Aorta (tissue), 5 donors: ENCODE measurements around the gene DCHS1. TPM values are rescaled to one million over a fixed set of nuclear protein-coding genes. Genes with fewer than 3 reads are reported as not detected.

Experiments used
- ATAC-seq: fragments of 200-7000 bp; cut with Tn5 transposase; one replicate; pipeline ENCODE4 v1.9.1; 2022; ENCODE audit warnings: moderate library complexity; ENCODE audit not compliant: low FRiP score
- DNase-seq, 2 donors: peaks; one replicate each; pipeline ENCODE4 v3.0.0-alpha.2; 2020
- H3K27ac ChIP-seq, 2 donors: one replicate each; pipeline ENCODE4 v1.5.1; 2013; ENCODE audit warnings: low read length in 2 of 2, mild to moderate bottlenecking in 2 of 2, moderate library complexity in 2 of 2, control low read depth in 1 of 2, inconsistent platforms in 1 of 2, low read depth in 1 of 2
- H3K27me3 ChIP-seq, 2 donors: one replicate each; pipeline ENCODE4 v1.6.1; 2013; ENCODE audit warnings: control low read depth in 1 of 2, low read length in 1 of 2, mild to moderate bottlenecking in 1 of 2, moderate library complexity in 1 of 2; ENCODE audit not compliant: insufficient read depth in 2 of 2, control insufficient read depth in 1 of 2
- H3K36me3 ChIP-seq, 2 donors: one replicate each; pipeline ENCODE4 v1.6.1; 2013; ENCODE audit warnings: control low read depth in 1 of 2, low read length in 1 of 2, mild to moderate bottlenecking in 1 of 2; ENCODE audit not compliant: insufficient read depth in 2 of 2, control insufficient read depth in 1 of 2
- H3K4me1 ChIP-seq, 2 donors: one replicate each; pipeline ENCODE4 v1.6.1; 2013; ENCODE audit warnings: low read length in 2 of 2, control low read depth in 1 of 2, mild to moderate bottlenecking in 1 of 2, moderate library complexity in 1 of 2; ENCODE audit not compliant: insufficient read depth in 2 of 2, control insufficient read depth in 1 of 2
- H3K4me3 ChIP-seq, 2 donors: one replicate each; pipeline ENCODE4 v1.5.1; 2013; ENCODE audit warnings: low read length in 2 of 2, control low read depth in 1 of 2, mild to moderate bottlenecking in 1 of 2
- H3K9me3 ChIP-seq: one replicate; pipeline ENCODE4 v1.6.1; 2013; ENCODE audit warnings: mild to moderate bottlenecking, low read length; ENCODE audit not compliant: control insufficient read depth
- WGBS, 2 donors: extraction: QIAGEN DNeasy Blood & Tissue Kit; methylation state at CpG; one replicate each; pipeline ENCODE4 v1.1.7; 2013; 5-methylcytosine and 5-hydroxymethylcytosine counted together
- intact Hi-C, 2 donors: fragments of 100-400 bp; cut with DNase I; formaldehyde crosslinking; loops; one replicate each; pipeline versions ENCODE4 v1.14.2 to v1.15.0; 2022
- polyA plus RNA-seq, 2 donors: library from polyadenylated mRNA; stranded (reverse); fragments of 200-250 nt; gene quantifications; one replicate each; pipeline ENCODE4 v1.2.3, GENCODE V29; 2013
- total RNA-seq, 2 donors: library from RNA; stranded (reverse); fragmentation: NEBNext Ultra II Directional; extraction: Animal tissue kit (Norgen Biotek cat#: 25700); gene quantifications; one replicate each; pipeline ENCODE4 v1.2.1, GENCODE V29; 2021
- donor health status: healthy with polysubstance abuse.
- donor health status: Bipolar disorder and iron deficiency.
- donor health status: DM: no; HTN: no; CAD: no.
- donor health status: DM: no; HTN: no; CAD: no.
- donor health status: DM: yes; HTN: yes; CAD: no.

DCHS1 gene
- total and polyA plus RNA-seq, 4 donors: 1.4 to 64.4 (median 36.6) TPM

GRCh38 chr11:6603287-6604080 is 52.1 kb downstream of the DCHS1 start, which contains the start of the genes ILK and RRP8:
Gene ILK (plus strand): TSS chr11:6603774. CDS start chr11:6604272, 498 bp downstream.
Gene RRP8 (minus strand): TSS chr11:6603616. CDS start chr11:6603502, 114 bp downstream.
- peak within 1 kb of the TSS; percentile 98 for H3K27ac ChIP-seq
- DNase-seq: peak; percentile 95 to 97
- intact Hi-C loops: loop anchor here in 1 of 2 donors (5.0 kb wide), 1 partner anchor 79 kb away; the partner anchor contains the start of gene MRPL17

DNA sequence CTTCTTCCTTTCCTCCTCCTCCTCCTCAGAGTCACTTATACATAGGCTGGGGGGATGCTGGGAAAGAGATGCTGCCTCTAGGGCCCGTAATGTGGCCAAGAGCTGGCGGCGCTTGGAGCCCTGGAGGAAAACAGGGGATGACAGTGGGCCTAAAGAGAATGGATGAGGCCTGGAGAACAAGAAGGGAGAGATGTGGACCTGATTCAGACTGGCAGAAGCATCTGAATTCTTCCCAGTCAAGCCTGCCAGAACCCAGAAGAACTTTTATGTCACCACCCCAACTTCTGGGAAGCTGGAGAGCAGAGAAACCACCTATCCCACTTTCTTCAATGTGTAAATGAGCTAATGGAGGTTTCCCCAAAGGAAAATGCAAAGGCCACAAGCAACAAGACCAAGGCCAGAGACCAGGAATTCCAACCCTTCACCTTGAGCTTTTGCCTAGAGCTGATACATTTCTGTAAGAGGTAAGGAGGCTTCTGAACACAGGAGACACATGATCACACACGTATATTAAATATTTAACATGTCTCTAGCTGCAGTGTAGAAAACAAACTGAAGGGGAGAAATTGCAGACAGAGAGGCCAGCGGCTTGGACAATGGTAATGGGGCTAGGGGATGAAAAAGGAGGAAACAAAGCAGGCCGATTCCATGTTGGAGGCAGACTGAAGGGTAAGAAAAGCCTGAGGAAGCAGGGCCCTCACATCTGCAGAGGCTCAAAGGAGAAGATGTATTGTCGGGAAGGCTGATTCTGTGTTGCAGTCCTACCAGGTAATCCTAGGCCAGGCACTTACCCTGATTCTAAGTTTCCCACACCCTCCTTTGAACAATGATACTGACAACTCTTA is 53.3 kb downstream of the DCHS1 start:
- no peak for DNase-seq
- WGBS, 2 donors: 55 to 59% methylated on average over 7 of the region's 7 CpGs
- no peaks in the 10 kb centered on the region for H3K9me3 ChIP-seq
- no peak overlapping the region for H3K27ac ChIP-seq
- intact Hi-C loops: loop anchor here in 1 of 2 donors (5.0 kb wide), 1 partner anchor 80 kb away; the partner anchor contains the start of gene MRPL17
- ATAC-seq: no peak
- H3K36me3 ChIP-seq: peaks cover 0 to 16% of the 10 kb centered on the region in 2 donors
- no peaks in the 10 kb centered on the region for H3K4me1 ChIP-seq
- H3K4me3 ChIP-seq: peak overlapping the region; percentile 51 to 59
- no peaks in the 10 kb centered on the region for H3K27me3 ChIP-seq

More at GRCh38 chr11:6603287-6604080, 52.1 kb downstream of the DCHS1 start, which contains the start of the genes ILK and RRP8:
- Histone ChIP-seq H3K27me3 (no peaks in the 10 kb centered on the region), H3K4me1 (peaks cover 7% of the 10 kb centered on the region in 2 donors), H3K36me3 (peaks cover 0 to 21% of the 10 kb centered on the region in 2 donors), H3K9me3 (no peaks in the 10 kb centered on the region), H3K4me3 (peak within 1 kb of the TSS; percentile 80 to 92)
- 0% methylated on average over 68 to 72 of the region's 72 CpGs for WGBS, 2 donors
- ATAC-seq: peak; percentile 94

GRCh38 chr11:6601041-6601461 is 54.6 kb downstream of the DCHS1 start:
- 94 to 95% methylated on average over 13 of the region's 13 CpGs for WGBS, 2 donors
- Histone ChIP-seq H3K4me3 (no peak overlapping the region), H3K4me1 (peaks cover 0 to 2% of the 10 kb centered on the region in 2 donors), H3K27ac (no peak overlapping the region), H3K36me3 (peaks cover 0 to 16% of the 10 kb centered on the region in 2 donors), H3K9me3 (no peaks in the 10 kb centered on the region), H3K27me3 (no peaks in the 10 kb centered on the region)
- intact Hi-C loops: loop anchor here in 1 of 2 donors (5.0 kb wide), 1 partner anchor 81 kb away; the partner anchor contains the start of gene MRPL17
- ATAC-seq (no peak), DNase-seq (no peak)

DNA sequence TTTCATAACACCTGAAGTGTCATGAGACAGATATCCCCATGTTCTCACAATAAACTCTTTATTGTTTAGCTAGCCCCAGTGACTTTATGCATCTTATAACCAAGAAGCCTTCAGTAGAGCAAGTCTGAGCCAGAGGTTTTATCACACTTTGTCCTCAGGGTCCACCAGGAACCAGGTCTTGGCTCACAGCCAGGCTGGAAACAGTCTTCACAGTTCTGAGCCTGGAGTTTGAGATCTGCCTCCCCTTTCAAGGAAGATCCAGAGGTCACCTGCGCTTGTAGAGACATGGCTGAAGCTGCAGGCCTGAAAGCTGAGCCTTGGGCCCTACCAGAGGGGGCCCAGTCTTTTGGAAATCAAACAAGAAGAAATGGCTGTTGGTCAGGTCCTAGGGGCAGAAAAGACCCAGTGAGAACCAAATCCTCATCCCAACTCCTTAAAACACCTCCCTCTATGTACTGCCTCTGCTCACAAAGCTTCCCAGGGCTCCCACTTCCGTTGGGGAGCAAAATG is 55.7 kb downstream of the DCHS1 start:
- H3K9me3 ChIP-seq: no peaks in the 10 kb centered on the region
- intact Hi-C loops: loop anchor here (5.0 kb wide), 3 partner anchors 63 to 83 kb away; partner anchors contain the start of gene MRPL17 (in 1 of the 2)
- no peaks in the 10 kb centered on the region for H3K27me3 ChIP-seq
- H3K4me3 ChIP-seq: no peak overlapping the region
- H3K27ac ChIP-seq: no peak overlapping the region
- H3K4me1 ChIP-seq: peaks cover 2 to 3% of the 10 kb centered on the region in 2 donors
- ATAC-seq (no peak), DNase-seq (no peak)
- 82 to 84% methylated on average over 2 of the region's 2 CpGs for WGBS, 2 donors
- H3K36me3 ChIP-seq: peaks cover 0 to 19% of the 10 kb centered on the region in 2 donors

- peaks cover 0 to 19% of the 10 kb centered on the region in 2 donors for H3K36me3 ChIP-seq
- intact Hi-C loops: loop anchor here in 1 of 2 donors (5.0 kb wide), 2 partner anchors 62 to 82 kb away; no protein-coding TSS in a partner anchor
- no peak overlapping the region for H3K4me3 ChIP-seq
- H3K9me3 ChIP-seq: no peaks in the 10 kb centered on the region
- DNase-seq (no peak), ATAC-seq (no peak)
- 71 to 85% methylated on average over 1 of the region's 1 CpG for WGBS, 2 donors
- peaks cover 2 to 3% of the 10 kb centered on the region in 2 donors for H3K4me1 ChIP-seq
- no peaks in the 10 kb centered on the region for H3K27me3 ChIP-seq
- H3K27ac ChIP-seq: no peak overlapping the region
Observed at GRCh38 chr11:6599449-6599848, 56.2 kb downstream of the DCHS1 start.

- Histone ChIP-seq H3K27ac (peak overlapping the region in 1 of 2 donors; percentile 55), H3K4me3 (no peak overlapping the region), H3K4me1 (peaks cover 2 to 3% of the 10 kb centered on the region in 2 donors), H3K27me3 (no peaks in the 10 kb centered on the region), H3K9me3 (no peaks in the 10 kb centered on the region), H3K36me3 (peaks cover 0 to 19% of the 10 kb centered on the region in 2 donors)
- intact Hi-C loops: loop anchor here in 1 of 2 donors (5.0 kb wide), 2 partner anchors 61 to 81 kb away; no protein-coding TSS in a partner anchor
- WGBS, 2 donors: 88 to 89% methylated on average over 3 of the region's 3 CpGs
- DNase-seq (no peak), ATAC-seq (no peak)
Observed at GRCh38 chr11:6598555-6598954, 57.1 kb downstream of the DCHS1 start.

DNA sequence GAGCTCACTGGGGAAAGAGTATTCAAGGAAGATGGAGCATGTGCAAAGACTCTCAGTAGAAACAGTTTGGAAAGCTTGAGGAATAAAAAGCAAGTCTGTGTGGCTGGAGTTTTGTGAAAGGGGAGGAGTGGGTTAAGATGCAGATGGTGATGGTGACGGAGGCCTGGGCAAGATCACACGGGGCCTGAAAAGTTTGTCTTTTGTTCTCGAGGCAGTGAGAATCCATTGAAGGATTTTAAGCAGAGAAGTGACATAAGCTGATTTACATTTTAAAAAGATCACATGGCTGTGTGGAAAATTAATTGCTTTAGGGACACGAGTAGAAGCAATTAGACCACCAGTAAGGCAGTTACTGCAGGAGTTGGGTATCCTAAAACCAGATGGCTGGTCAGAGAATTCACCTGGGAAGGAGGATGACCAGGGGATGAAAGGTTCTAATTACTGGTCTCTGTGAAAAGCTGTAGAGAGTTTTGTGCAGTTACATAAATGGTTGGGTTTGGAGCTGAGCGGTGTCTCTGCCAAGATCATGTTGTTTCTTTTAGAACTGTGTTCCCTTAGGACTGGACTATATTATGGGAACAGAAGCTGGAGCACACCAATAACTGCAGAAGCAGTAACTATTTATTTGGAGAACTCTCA is 59.3 kb downstream of the DCHS1 start:
- Histone ChIP-seq H3K9me3 (no peaks in the 10 kb centered on the region), H3K27me3 (no peaks in the 10 kb centered on the region), H3K4me1 (peaks cover 2 to 3% of the 10 kb centered on the region in 2 donors), H3K27ac (peak overlapping the region in 1 of 2 donors; percentile 43), H3K4me3 (no peak overlapping the region), H3K36me3 (peaks cover 0 to 19% of the 10 kb centered on the region in 2 donors)
- WGBS, 2 donors: 3 to 16% methylated on average over 5 of the region's 5 CpGs
- no peak for ATAC-seq
- intact Hi-C loops: loop anchor here in 1 of 2 donors (5.0 kb wide), 2 partner anchors 59 to 79 kb away; no protein-coding TSS in a partner anchor
- DNase-seq: no peak
